Measurements from ENCODE around the gene BUD31. TPM values are rescaled to one million over a fixed set of nuclear protein-coding genes. Genes with fewer than 3 reads are reported as not detected.
"Not testable (repeated sequence)": the region's sequence is repeated elsewhere in the genome, so short reads cannot be mapped to it uniquely, and the experiment has no call there.

Gene BUD31
- total and polyA plus RNA-seq, 4 experiments from 2014 or later, result 60.0 to 175 (median 112) TPM

DNA sequence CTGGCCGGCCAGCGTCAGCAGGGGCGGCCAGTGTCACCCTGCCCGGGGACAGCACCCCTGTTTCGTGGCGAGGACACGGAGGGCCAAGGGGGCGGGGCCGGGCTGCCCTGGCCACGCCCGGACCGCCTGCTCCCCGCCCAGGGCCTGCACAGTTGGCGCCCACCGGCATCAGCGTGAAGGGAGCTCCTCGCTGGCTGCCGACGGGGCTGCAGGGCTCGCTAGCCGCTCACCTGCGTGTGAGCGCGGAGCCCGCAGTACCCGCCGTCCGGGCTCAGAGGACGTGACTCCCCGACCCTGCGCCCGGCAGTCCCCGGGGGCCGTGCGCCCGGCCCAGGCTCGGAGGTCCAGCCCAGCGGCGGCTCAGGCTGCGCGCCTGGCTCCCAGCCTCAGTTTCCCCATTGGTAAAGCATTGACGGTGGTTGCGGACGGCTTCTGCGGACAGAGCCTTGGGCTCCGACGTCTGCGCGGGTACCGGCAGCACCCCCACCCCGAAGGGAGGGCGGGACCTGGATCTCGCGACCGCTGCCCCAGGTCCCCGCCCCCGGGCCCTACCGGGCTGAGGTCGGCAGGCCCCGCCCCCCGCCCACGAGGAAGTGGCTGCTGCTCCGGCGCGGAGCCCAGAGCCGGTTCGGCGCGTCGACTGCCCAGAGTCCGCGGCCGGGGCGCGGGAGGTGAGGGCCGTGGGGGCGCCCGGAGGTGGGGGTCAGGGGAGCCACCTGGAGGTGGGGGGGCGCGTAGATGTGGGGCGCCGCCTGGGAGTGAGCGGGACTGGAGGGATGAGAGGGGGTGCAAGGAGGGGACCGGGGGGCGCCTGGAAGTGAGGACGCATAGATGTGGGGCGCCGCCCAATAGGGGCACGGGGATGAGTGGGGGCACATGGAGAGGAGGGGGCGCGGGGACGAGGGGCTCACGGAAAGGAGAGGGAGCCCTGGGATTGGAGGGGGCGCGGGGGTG is 34.4 kb upstream of the BUD31 start, which contains the start of gene ARPC1B:
TSS of gene ARPC1B (plus strand) at position 620 of the 954 bp plus-strand sequence. CDS start 10,985 bp downstream, outside the sequence.
- Mint-ChIP-seq H3K36me3 (peaks cover 12 to 29% of the 10 kb centered on the region in 2 donors), H3K27me3 (no peaks in the 10 kb centered on the region), H3K4me1 (peaks cover 13 to 42% (median 25%) of the 10 kb centered on the region in 4 donors), H3K4me3 (peak within 1 kb of the TSS; percentile 79 to 87 (median 81)), H3K9me3 (no peaks in the 10 kb centered on the region), H3K27ac (peak within 1 kb of the TSS; percentile 87 to 100 (median 98))
- intact Hi-C loops (cut with micrococcal nuclease), result loop anchor here (1.0 to 5.0 kb wide), 5 partner anchors 18 to 232 kb away; partner anchors contain the start of genes BUD31, CPSF4, PDAP1 and PTCD1
- no peaks in the 10 kb centered on the region for H3K9me3 ChIP-seq (ENCODE audit: control insufficient read depth in 1 of 2, low read length in 2 of 2)
- H3K36me3 ChIP-seq (ENCODE audit: insufficient read depth, low read length), result peaks cover 14% of the 10 kb centered on the region
- H3K4me1 ChIP-seq (ENCODE audit: insufficient read depth, low read length), result peaks cover 44% of the 10 kb centered on the region
- peak within 1 kb of the TSS; percentile 73 to 82 for H3K4me3 ChIP-seq (ENCODE audit: low read length in 2 of 2)
- H3K27me3 ChIP-seq (ENCODE audit: insufficient read depth, low read length), result no peaks in the 10 kb centered on the region
- CTCF ChIA-PET (ENCODE audit: partially characterized antibody), result interaction anchor here (1.0 to 1.5 kb wide), 5 partner anchors 10 to 19 kb away, joined by 3 to 7 read pairs (median 3); no protein-coding TSS in a partner anchor
- POLR2A ChIA-PET (ENCODE audit: partially characterized antibody), result interaction anchor here (1.1 to 12.5 kb wide), 11 partner anchors 10 to 1055 kb away, joined by 4 to 130 read pairs (median 7); partner anchors contain the start of genes ARPC1A, BUD31, MEPCE and PDAP1
- peak within 1 kb of the TSS; percentile 87 for H3K27ac ChIP-seq (ENCODE audit: low read depth, low read length)
- peak; percentile 81 to 88 (median 81) for DNase-seq

DNA sequence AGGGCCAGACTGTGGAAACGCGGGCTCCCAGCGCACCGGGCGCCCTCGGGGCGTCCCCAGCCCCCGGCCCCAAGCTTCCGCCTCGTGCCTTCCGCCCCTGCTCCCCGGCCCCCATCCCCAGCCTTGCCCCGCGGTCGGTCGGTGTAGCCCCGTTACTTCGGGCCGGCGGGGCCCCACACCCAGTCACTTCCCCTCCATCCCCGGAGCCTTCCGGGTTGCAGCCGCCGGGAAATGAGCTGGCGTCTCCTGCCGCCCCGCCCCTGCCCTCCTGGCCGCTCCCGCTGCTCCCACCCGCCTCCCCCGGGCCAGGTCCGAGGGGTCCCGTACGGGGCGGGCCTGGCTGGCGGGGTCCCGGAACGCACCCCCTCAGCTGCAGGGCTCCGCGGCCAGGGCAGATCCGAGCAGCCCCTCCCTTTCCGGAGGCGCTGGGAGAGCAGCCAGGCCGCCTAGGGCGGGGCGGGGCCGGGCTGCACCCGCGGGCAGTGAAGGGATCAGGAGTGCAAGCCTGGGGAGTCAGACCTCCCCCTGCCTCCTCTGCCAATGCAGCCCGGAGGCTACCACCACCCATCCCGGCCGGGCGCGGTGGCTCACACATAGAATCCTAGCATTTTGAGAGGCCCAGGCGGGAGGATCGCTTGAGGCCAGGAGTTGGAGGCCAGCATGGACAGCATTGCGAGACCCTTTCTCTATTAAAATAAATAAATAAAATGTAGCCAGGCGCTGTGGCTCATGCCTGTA is 33.5 kb upstream of the BUD31 start:
- H3K27me3 Mint-ChIP-seq, result no peaks in the 10 kb centered on the region
- H3K4me1 ChIP-seq (ENCODE audit: insufficient read depth, low read length), result peaks cover 52% of the 10 kb centered on the region
- no peaks in the 10 kb centered on the region for H3K9me3 ChIP-seq (ENCODE audit: control insufficient read depth in 1 of 2, low read length in 2 of 2)
- no peaks in the 10 kb centered on the region for H3K27me3 ChIP-seq (ENCODE audit: insufficient read depth, low read length)
- peak overlapping the region; percentile 87 for H3K27ac ChIP-seq (ENCODE audit: low read depth, low read length)
- H3K27ac Mint-ChIP-seq, result peak overlapping the region; percentile 87 to 100 (median 98)
- ChIA-PET POLR2A (ENCODE audit: partially characterized antibody) (interaction anchor here (0.7 to 12.5 kb wide), 16 partner anchors 9 to 1054 kb away, joined by 3 to 130 read pairs (median 6); partner anchors contain the start of genes BUD31, MEPCE, PDAP1 and ZCWPW1), CTCF (ENCODE audit: partially characterized antibody) (interaction anchor here (1.0 to 1.5 kb wide), 2 partner anchors 12 to 19 kb away, joined by 3 read pairs; no protein-coding TSS in a partner anchor)
- H3K36me3 Mint-ChIP-seq, result peaks cover 13 to 29% of the 10 kb centered on the region in 2 donors
- H3K9me3 Mint-ChIP-seq, result no peaks in the 10 kb centered on the region
- peak overlapping the region; percentile 36 to 82 for H3K4me3 ChIP-seq (ENCODE audit: low read length in 2 of 2)
- peaks cover 19 to 51% (median 32%) of the 10 kb centered on the region in 4 donors for H3K4me1 Mint-ChIP-seq
- intact Hi-C loops (cut with micrococcal nuclease), result loop anchor here (1.0 to 5.0 kb wide), 5 partner anchors 18 to 233 kb away; partner anchors contain the start of genes BUD31, CPSF4, PDAP1 and PTCD1
- peaks cover 14% of the 10 kb centered on the region for H3K36me3 ChIP-seq (ENCODE audit: insufficient read depth, low read length)
- H3K4me3 Mint-ChIP-seq, result peak overlapping the region; percentile 79 to 87 (median 81)
- peak; percentile 62 to 78 (median 68) for DNase-seq

GRCh38 chr7:99379043-99379577 is 29.7 kb upstream of the BUD31 start:
- peak; percentile 58 to 90 (median 62) for DNase-seq
- Histone ChIP-seq H3K9me3 (ENCODE audit: control insufficient read depth in 1 of 2, low read length in 2 of 2) (no peaks in the 10 kb centered on the region), H3K27ac (ENCODE audit: low read depth, low read length) (peak overlapping the region; percentile 93), H3K4me3 (ENCODE audit: low read length in 2 of 2) (peak overlapping the region; percentile 64 to 75), H3K27me3 (ENCODE audit: insufficient read depth, low read length) (no peaks in the 10 kb centered on the region), H3K36me3 (ENCODE audit: insufficient read depth, low read length) (peaks cover 20% of the 10 kb centered on the region), H3K4me1 (ENCODE audit: insufficient read depth, low read length) (peaks cover 83% of the 10 kb centered on the region)
- peaks cover 32 to 72% (median 51%) of the 10 kb centered on the region in 4 donors for H3K4me1 Mint-ChIP-seq
- peak overlapping the region; percentile 93 to 99 (median 98) for H3K27ac Mint-ChIP-seq
- ChIA-PET POLR2A (ENCODE audit: partially characterized antibody) (interaction anchor here (0.7 to 12.5 kb wide), 7 partner anchors 9 to 126 kb away, joined by 3 to 130 read pairs (median 7); partner anchors contain the start of genes BUD31, PDAP1 and ZNF394), CTCF (ENCODE audit: partially characterized antibody) (interaction anchor here (0.7 kb wide), 1 partner anchor 8 kb away, joined by 3 read pairs; no protein-coding TSS in a partner anchor)
- peaks cover 17 to 39% of the 10 kb centered on the region in 2 donors for H3K36me3 Mint-ChIP-seq
- intact Hi-C loops (cut with micrococcal nuclease), result loop anchor here (5.0 kb wide), 1 partner anchor 237 kb away; the partner anchor contains the start of gene SMURF1
- peak overlapping the region; percentile 69 to 93 (median 86) for H3K4me3 Mint-ChIP-seq
- no peaks in the 10 kb centered on the region for H3K27me3 Mint-ChIP-seq
- no peaks in the 10 kb centered on the region for H3K9me3 Mint-ChIP-seq

DNA sequence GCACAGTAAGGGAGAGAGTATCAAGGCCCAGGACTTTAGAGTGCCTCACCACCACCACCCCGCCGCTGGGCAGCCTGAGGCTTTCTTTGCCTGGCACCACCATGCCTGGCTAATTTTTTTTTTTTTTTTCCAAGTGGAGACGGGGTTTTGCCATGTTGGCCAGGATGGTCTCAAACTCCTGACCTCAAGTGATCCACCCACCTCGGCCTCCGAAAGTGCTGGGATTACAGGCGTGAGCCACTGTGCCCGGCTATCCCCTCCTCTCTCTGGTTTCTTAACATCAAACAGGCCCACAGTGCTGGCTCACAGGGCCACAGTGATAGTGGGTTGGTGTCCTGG is 29.1 kb upstream of the BUD31 start:
- H3K9me3 Mint-ChIP-seq; CTCF ChIA-PET (ENCODE audit: partially characterized antibody); H3K9me3 ChIP-seq (ENCODE audit: control insufficient read depth in 1 of 2, low read length in 2 of 2); H3K27me3 ChIP-seq (ENCODE audit: insufficient read depth, low read length); DNase-seq; H3K27me3 Mint-ChIP-seq: not testable (repeated sequence)
- Mint-ChIP-seq H3K4me3 (peak overlapping the region; percentile 69 to 93 (median 87)), H3K36me3 (peaks cover 17 to 39% of the 10 kb centered on the region in 2 donors), H3K4me1 (peaks cover 32 to 77% (median 54%) of the 10 kb centered on the region in 4 donors), H3K27ac (peak overlapping the region; percentile 93 to 99 (median 98))
- intact Hi-C loops (cut with micrococcal nuclease), result loop anchor here (2.0 to 5.0 kb wide), 2 partner anchors 55 to 237 kb away; partner anchors contain the start of genes ARPC1A and SMURF1
- Histone ChIP-seq H3K4me3 (ENCODE audit: low read length in 2 of 2) (peak overlapping the region; percentile 64 to 75), H3K27ac (ENCODE audit: low read depth, low read length) (peak overlapping the region; percentile 93), H3K4me1 (ENCODE audit: insufficient read depth, low read length) (peaks cover 89% of the 10 kb centered on the region), H3K36me3 (ENCODE audit: insufficient read depth, low read length) (peaks cover 20% of the 10 kb centered on the region)
- POLR2A ChIA-PET (ENCODE audit: partially characterized antibody), result interaction anchor here (0.7 to 12.5 kb wide), 10 partner anchors 10 to 126 kb away, joined by 3 to 130 read pairs (median 5); partner anchors contain the start of genes ARPC1A, BUD31, PDAP1 and ZKSCAN5

DNA sequence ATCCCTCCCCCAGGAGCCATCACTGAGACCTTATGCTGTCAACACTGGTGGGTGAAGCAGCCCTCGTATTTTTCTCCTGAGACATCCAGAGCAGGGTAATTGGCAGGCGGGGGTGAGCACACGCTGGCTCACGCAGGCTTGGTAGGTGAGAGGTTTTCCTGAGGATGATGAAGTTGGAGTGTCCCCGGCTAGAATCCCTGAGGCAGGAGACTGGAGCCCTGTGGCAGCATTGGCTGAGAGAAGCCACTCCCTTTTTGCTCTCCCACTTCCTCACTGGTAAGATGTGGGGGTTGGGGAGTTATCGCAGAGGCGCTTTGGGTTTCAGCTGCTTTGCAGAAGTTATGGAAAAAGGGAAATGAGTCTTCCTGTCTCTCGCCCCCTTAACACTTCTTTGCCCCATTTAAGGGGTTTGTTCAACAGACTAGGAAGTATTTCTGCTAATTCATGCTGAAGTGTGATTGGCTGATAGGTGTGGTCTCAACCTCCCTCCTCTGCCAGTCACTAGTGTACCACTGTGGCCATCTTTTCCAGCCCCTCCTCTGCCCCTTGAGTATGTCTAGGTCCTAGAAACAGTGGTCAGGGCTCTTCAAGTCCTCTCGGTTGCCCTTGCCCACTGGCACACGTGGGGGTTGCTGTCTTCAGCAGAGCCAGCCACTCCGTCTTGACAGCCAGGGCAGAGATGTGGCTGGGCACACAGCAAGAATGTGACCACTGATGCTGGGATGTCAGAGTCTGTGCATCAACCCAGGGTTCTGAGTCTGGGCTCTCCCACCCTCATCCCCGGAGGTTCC is 28.5 kb upstream of the BUD31 start:
- H3K9me3 ChIP-seq (ENCODE audit: control insufficient read depth in 1 of 2, low read length in 2 of 2), result no peaks in the 10 kb centered on the region
- H3K36me3 ChIP-seq (ENCODE audit: insufficient read depth, low read length), result peaks cover 20% of the 10 kb centered on the region
- Mint-ChIP-seq H3K4me3 (peak overlapping the region; percentile 69 to 93 (median 87)), H3K27me3 (no peaks in the 10 kb centered on the region), H3K27ac (peak overlapping the region; percentile 93 to 99 (median 98)), H3K4me1 (peaks cover 32 to 77% (median 55%) of the 10 kb centered on the region in 4 donors), H3K36me3 (peaks cover 17 to 39% of the 10 kb centered on the region in 2 donors), H3K9me3 (no peaks in the 10 kb centered on the region)
- H3K4me1 ChIP-seq (ENCODE audit: insufficient read depth, low read length), result peaks cover 90% of the 10 kb centered on the region
- peak overlapping the region; percentile 93 for H3K27ac ChIP-seq (ENCODE audit: low read depth, low read length)
- ChIA-PET CTCF (ENCODE audit: partially characterized antibody) (interaction anchor here (1.2 to 1.4 kb wide), 2 partner anchors 15 to 29 kb away, joined by 3 to 6 read pairs; partner anchors contain the start of genes BUD31 and PDAP1), POLR2A (ENCODE audit: partially characterized antibody) (interaction anchor here (0.6 to 12.5 kb wide), 13 partner anchors 9 to 247 kb away, joined by 3 to 130 read pairs (median 5); partner anchors contain the start of genes ARPC1A, BUD31, CPSF4 and PDAP1)
- intact Hi-C loops (cut with micrococcal nuclease), result loop anchor here (2.0 kb wide), 1 partner anchor 55 kb away; the partner anchor contains the start of gene ARPC1A
- H3K4me3 ChIP-seq (ENCODE audit: low read length in 2 of 2), result peak overlapping the region; percentile 64 to 75
- no peaks in the 10 kb centered on the region for H3K27me3 ChIP-seq (ENCODE audit: insufficient read depth, low read length)
- DNase-seq, result peak; percentile 23 to 62 (median 33)

Data from CD4-positive, alpha-beta memory T cell (primary cell).